Calu3 (cell line): ENCODE data around the gene GPC3. TPM values are rescaled to one million over a fixed set of nuclear protein-coding genes. Genes with fewer than 3 reads are reported as not detected.

ENCODE experiments used
- BruUV-seq: library from RNA; stranded (reverse); fragments of 400-500 nt; replicated peaks from 2 replicates; lab custom pipeline; 2021; lab: Mats Ljungman, UMichigan
- CTCF ChIA-PET: fragments of 300-600 bp; sonication (Branson Sonifier 250); formaldehyde crosslinking; loops from one replicate; lab custom pipeline; 2022; ENCODE audit warnings: antibody characterized with exemption; lab: Charles Lee
- DNase-seq: peaks from one replicate; pipeline ENCODE4 v3.0.0; 2022
- H3K27ac Mint-ChIP-seq: one replicate; pipeline ENCODE4 v1.8.0; 2022; ENCODE audit warnings: mixed read lengths; ENCODE audit not compliant: unreplicated experiment
- H3K27me3 Mint-ChIP-seq: one replicate; pipeline ENCODE4 v1.8.0; 2022; ENCODE audit warnings: mixed read lengths; ENCODE audit not compliant: unreplicated experiment
- H3K36me3 Mint-ChIP-seq: one replicate; pipeline ENCODE4 v1.8.0; 2022; ENCODE audit warnings: mild to moderate bottlenecking, moderate library complexity, mixed read lengths; ENCODE audit not compliant: insufficient read depth, unreplicated experiment
- H3K4me1 Mint-ChIP-seq: one replicate; pipeline ENCODE4 v1.8.0; 2022; ENCODE audit warnings: mild to moderate bottlenecking, low read depth, mixed read lengths; ENCODE audit not compliant: unreplicated experiment
- H3K4me3 Mint-ChIP-seq: one replicate; pipeline ENCODE4 v1.8.0; 2022; ENCODE audit warnings: mild to moderate bottlenecking, low read depth, moderate library complexity, mixed read lengths; ENCODE audit not compliant: unreplicated experiment
- H3K9me3 Mint-ChIP-seq: one replicate; pipeline ENCODE4 v1.8.0; 2022; ENCODE audit warnings: low read depth, mixed read lengths; ENCODE audit not compliant: unreplicated experiment
- intact Hi-C: fragments of 100-400 bp; cut with micrococcal nuclease; formaldehyde crosslinking; loops from one replicate; pipeline ENCODE4 v1.10.0; 2022; ENCODE audit not compliant: unreplicated experiment
- total RNA-seq: library from RNA; stranded (reverse); gene quantifications from 2 replicates; pipeline ENCODE4 v1.2.3, GENCODE V29; 2022
- TF ChIP-seq, protein P1 (sequence below): fragments of 200-600 bp; IDR thresholded peaks from one replicate; pipeline ENCODE4 v1.8.0; 2022; ENCODE audit warnings: antibody characterized with exemption; ENCODE audit not compliant: unreplicated experiment

GPC3 gene
- total RNA-seq, 1 experiment from 2014 or later, result 2.3 TPM

DNA sequence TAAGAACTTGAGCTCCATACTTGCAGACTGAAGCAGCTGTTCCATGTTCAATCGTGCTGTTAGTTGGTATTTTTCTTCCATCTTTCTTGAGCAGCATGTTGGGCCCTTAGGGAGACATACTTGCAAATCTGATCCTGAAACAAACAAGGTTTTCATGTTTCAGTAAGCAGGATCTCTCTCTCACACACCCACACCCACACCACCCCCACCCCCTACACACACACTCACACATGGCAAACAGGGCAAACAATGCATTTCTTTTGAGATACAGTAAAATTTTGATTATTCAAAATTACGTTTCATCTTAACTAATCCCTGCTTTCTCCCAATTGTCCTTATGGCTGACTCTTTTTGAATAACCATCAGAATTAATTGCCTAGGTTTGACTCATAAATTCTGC, 32.3 kb downstream of the GPC3 start:
- DNase-seq, result no peak
- peaks cover 7% of the 10 kb centered on the region for H3K9me3 Mint-ChIP-seq
- intact Hi-C loops, result no loop called here
- no peaks in the 10 kb centered on the region for H3K27me3 Mint-ChIP-seq
- no peaks in the 10 kb centered on the region for H3K36me3 Mint-ChIP-seq
- no peak overlapping the region for H3K4me3 Mint-ChIP-seq
- H3K27ac Mint-ChIP-seq, result no peak overlapping the region
- H3K4me1 Mint-ChIP-seq, result no peaks in the 10 kb centered on the region
- CTCF ChIA-PET, result no interaction called here
- TF ChIP-seq, protein P1, sequence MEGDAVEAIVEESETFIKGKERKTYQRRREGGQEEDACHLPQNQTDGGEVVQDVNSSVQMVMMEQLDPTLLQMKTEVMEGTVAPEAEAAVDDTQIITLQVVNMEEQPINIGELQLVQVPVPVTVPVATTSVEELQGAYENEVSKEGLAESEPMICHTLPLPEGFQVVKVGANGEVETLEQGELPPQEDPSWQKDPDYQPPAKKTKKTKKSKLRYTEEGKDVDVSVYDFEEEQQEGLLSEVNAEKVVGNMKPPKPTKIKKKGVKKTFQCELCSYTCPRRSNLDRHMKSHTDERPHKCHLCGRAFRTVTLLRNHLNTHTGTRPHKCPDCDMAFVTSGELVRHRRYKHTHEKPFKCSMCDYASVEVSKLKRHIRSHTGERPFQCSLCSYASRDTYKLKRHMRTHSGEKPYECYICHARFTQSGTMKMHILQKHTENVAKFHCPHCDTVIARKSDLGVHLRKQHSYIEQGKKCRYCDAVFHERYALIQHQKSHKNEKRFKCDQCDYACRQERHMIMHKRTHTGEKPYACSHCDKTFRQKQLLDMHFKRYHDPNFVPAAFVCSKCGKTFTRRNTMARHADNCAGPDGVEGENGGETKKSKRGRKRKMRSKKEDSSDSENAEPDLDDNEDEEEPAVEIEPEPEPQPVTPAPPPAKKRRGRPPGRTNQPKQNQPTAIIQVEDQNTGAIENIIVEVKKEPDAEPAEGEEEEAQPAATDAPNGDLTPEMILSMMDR, result no peak
- BruUV-seq, result no TSS peak

DNA sequence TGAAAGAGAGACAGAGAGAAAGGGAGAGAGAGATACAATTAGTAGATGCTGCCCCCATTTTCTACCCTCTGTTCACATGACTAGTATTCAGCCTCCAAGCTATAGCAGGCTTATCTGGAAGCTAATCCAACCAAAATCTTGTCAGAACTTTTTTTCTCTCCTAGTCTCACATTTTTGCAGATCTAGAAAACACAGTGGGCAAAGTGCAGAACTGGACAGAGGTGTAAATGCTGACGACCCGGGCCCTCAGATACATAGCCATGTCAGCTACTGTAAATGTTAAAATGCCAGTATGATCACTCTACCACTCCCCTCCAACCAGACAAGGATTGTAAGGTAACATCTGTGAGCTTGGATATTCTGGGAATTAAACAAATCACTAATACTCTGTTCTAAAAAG, 34.3 kb downstream of the GPC3 start:
- no TSS peak for BruUV-seq
- intact Hi-C loops, result no loop called here
- no peaks in the 10 kb centered on the region for H3K36me3 Mint-ChIP-seq
- no peaks in the 10 kb centered on the region for H3K4me1 Mint-ChIP-seq
- H3K27ac Mint-ChIP-seq, result no peak overlapping the region
- no peak overlapping the region for H3K4me3 Mint-ChIP-seq
- H3K27me3 Mint-ChIP-seq, result no peaks in the 10 kb centered on the region
- peaks cover 7% of the 10 kb centered on the region for H3K9me3 Mint-ChIP-seq
- DNase-seq, result no peak
- TF ChIP-seq, protein P1, result no peak
- CTCF ChIA-PET, result no interaction called here

GRCh38 chrX:133950214-133950613, 35.2 kb downstream of the GPC3 start:
- H3K36me3 Mint-ChIP-seq, result no peaks in the 10 kb centered on the region
- H3K9me3 Mint-ChIP-seq, result peaks cover 5% of the 10 kb centered on the region
- no TSS peak for BruUV-seq
- no peak for DNase-seq
- no peak overlapping the region for H3K4me3 Mint-ChIP-seq
- intact Hi-C loops, result no loop called here
- no peak overlapping the region for H3K27ac Mint-ChIP-seq
- no peaks in the 10 kb centered on the region for H3K4me1 Mint-ChIP-seq
- CTCF ChIA-PET, result interaction anchor here (0.6 kb wide), 1 partner anchor 1499 kb away, joined by 3 read pairs; no protein-coding TSS in a partner anchor
- TF ChIP-seq, protein P1, result no peak
- no peaks in the 10 kb centered on the region for H3K27me3 Mint-ChIP-seq

DNA sequence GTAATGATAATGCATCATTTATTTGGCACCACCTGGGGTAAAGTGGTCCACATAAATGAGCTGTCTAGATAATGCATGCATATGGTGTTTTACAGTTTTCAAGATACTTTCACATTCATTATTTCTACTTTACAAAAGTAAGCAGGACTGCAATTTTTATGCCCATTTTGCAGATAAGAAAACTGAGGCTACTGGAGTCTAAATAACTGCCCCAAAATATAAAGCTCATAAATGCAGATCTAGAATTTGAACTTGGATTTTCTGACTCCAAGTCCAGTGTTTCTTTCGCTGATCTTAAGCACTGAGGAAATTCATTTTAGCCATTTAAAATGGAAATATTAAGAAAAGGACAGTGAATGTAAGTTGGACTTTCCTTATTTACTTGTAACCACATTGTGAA, 36.5 kb downstream of the GPC3 start:
- no peak overlapping the region for H3K27ac Mint-ChIP-seq
- intact Hi-C loops, result no loop called here
- no peak for DNase-seq
- CTCF ChIA-PET, result no interaction called here
- TF ChIP-seq, protein P1, result no peak
- no peaks in the 10 kb centered on the region for H3K27me3 Mint-ChIP-seq
- peaks cover 4% of the 10 kb centered on the region for H3K9me3 Mint-ChIP-seq
- no peak overlapping the region for H3K4me3 Mint-ChIP-seq
- BruUV-seq, result no TSS peak
- no peaks in the 10 kb centered on the region for H3K36me3 Mint-ChIP-seq
- H3K4me1 Mint-ChIP-seq, result no peaks in the 10 kb centered on the region
